GM19328 (cell line): ENCODE data around the gene GATA3.
"Not testable (repeated sequence)": the region's sequence is repeated elsewhere in the genome, so short reads cannot be mapped to it uniquely, and the experiment has no call there.

ENCODE experiments used
- ATAC-seq: cut with Tn5 transposase; IDR thresholded peaks from one replicate; pipeline ENCODE4 v1.9.1; 2021; ENCODE audit warnings: mild to moderate bottlenecking, moderate library complexity; ENCODE audit not compliant: unreplicated experiment

Gene GATA3

DNA sequence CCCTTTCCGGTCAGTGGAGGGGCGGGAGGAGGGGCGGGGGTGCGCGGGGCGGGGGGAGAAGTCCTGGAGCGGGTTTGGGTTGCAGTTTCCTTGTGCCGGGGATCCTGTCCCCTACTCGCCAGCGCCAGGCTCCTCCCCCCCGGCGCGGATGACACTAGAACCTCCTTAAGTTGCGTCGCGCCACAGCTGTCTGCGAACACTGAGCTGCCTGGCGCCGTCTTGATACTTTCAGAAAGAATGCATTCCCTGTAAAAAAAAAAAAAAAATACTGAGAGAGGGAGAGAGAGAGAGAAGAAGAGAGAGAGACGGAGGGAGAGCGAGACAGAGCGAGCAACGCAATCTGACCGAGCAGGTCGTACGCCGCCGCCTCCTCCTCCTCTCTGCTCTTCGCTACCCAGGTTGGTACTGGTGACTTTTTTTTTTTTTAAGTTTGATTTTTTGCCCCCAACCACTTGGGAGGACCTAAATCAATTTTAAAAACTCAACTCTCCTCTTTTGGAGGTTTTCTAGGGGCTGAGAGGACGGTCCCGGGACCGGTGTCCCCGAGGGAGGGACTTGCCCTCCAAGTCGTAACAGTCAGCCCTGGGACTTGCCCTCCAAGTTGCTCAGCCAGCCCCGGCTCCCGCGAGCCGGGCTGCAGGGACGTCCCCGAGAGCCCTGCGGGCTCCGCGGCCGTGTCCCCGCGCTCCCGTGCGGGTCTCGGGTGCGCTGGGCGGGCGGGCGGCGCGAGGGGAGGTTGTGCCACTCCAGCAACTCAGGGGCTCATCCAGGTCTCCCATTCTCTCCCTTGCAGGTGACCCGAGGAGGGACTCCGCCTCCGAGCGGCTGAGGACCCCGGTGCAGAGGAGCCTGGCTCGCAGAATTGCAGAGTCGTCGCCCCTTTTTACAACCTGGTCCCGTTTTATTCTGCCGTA lies at the start of gene GATA3:
TSS of gene GATA3 (plus strand) at position 195 of the 914 bp plus-strand sequence. CDS start 968 bp downstream, outside the sequence.
- ATAC-seq = peak; percentile 39

- no peak for ATAC-seq
These were observed 48.1 kb upstream of the GATA3 start for GRCh38 chr10:8006274-8006999.

GRCh38 chr10:8009031-8009430 lies 45.5 kb upstream of the GATA3 start:
- ATAC-seq = no peak

GRCh38 chr10:8013006-8013405 lies 41.5 kb upstream of the GATA3 start:
- no peak for ATAC-seq

DNA sequence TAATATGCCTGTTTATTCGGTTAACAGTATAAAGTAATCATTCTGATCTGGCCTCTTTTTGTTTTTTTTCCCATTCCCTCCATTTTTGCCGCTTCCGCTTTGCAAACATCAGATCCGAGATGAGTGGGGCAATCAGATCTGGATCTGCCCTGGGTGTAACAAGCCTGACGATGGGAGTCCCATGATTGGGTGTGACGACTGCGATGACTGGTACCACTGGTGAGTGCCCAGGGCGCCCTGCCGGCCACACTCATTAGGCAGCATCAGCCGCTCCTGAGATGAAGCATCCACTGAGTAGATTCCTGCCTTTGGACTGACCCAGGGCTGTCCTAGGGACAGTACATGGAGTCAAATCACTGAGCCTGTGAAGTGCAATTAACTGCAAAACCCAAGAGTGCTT lies 40.9 kb upstream of the GATA3 start:
- no peak for ATAC-seq

DNA sequence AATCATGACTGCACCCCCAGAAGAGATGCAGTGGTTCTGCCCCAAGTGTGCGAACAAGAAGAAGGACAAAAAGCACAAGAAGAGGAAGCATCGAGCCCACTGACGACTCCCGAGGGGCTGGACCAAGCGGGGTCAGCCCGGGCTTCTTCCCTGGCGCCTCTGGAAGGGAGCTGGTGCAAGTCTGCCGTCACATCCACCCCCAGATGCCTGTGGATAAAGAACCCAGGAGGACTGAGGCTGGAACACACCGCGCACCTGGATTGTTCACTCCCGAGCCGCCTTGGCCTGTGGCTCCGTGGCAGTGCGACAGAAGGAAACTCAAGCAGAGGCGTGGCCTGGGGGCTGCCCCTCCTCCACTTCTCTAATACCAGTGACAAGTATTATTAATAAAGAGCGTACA lies 39.8 kb upstream of the GATA3 start:
- ATAC-seq = no peak

- no peak for ATAC-seq
These were observed 37.2 kb upstream of the GATA3 start for GRCh38 chr10:8017277-8017676.

- no peak for ATAC-seq
These were observed 31.2 kb upstream of the GATA3 start for GRCh38 chr10:8023321-8023720.

GRCh38 chr10:8023851-8024250 lies 30.6 kb upstream of the GATA3 start:
- ATAC-seq = no peak

DNA sequence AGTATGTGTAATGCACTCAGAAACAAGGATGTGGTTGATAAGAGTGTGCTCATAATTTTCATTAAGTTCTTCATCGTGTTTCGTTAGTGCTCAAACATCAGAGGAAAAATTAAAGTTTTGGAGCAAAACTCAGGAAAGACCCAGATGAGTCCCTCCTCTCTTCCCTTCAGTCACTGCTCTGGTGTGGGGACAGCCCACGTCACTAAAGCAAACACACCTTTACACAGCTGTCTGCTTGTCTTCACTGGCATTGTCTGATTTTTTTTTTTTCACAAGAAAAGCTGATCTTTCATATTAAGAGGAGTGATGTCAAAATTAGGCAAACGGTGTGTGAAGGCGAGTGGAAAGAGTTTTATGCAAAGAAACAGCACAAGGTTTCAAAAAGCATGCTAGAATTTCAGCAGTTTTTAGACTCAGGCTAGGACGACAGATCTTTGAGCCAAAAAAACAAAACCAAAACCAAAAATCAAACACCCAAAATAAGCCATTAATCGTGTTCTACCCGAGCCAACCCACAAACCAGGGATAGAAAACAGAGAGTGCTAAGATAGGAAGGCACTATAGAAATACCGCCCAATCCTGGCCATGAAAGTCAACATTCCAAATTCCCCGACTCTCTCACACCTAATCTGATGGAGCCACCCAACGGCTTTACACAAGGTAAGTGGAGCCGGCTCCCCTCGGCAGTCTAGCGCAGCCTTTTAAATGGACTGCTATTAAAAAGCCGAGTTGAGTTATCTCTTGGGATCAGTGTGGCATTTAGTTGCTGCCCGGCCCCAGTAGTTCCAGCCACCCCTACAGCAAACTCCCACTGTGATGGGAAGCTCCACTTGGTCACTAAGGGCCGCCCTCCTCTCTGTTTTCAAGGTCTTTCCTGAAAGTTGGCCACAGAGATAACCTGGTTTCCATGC lies 27.9 kb upstream of the GATA3 start:
- no peak for ATAC-seq

GRCh38 chr10:8031211-8031610 lies 23.3 kb upstream of the GATA3 start:
- not testable (repeated sequence) for ATAC-seq

DNA sequence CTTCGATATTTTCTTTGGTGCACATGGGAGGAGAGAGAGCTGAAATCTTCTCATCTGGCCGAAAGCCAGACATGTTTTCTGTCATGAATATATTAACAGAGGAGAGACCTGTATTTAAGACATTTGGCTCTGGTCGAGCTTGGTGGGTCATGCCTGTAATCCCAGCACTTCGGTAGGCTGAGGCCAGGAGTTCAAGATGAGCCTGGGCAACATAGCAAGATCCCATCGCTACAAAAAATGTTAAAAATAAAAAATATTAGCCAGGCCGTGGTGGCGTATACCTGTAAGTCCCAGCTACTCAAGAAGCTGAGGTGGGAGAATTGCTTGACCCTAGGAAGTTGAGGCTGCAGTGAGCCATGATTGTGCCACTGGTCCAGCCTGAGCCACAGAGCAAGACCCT lies 21.9 kb upstream of the GATA3 start:
- ATAC-seq = no peak

DNA sequence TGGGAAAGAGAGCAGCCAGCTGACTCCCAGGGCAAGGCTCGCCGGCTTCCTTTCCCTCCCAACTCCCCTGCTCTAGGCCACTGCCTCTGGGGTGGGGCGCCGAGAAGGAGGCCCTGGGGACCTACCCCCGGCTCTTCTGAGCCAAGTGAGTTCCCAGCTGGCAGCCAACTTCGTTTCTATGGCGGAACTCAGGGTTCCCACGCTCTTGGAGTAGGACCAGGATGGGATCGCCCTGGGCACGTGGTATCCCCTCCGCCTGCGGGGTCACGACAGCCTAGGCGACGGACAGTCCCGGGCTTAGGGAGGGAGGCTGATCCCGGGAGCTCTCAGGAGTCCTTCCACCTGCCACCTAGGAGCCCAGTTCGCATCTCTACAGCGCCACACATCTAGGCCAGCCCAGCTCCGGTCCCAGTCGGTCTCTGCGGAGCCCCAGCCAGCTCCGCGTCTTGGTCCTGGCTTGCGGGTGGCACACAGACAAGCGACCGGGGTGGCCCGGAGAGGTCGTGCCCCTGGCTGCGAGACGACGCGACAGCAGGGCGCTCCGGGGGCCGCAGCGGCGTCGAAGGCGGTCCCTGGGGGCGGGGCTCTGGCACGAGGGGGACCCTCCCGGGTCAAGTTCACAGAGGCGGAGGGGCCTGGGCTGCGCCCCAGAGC lies 20.5 kb upstream of the GATA3 start:
- ATAC-seq = no peak

DNA sequence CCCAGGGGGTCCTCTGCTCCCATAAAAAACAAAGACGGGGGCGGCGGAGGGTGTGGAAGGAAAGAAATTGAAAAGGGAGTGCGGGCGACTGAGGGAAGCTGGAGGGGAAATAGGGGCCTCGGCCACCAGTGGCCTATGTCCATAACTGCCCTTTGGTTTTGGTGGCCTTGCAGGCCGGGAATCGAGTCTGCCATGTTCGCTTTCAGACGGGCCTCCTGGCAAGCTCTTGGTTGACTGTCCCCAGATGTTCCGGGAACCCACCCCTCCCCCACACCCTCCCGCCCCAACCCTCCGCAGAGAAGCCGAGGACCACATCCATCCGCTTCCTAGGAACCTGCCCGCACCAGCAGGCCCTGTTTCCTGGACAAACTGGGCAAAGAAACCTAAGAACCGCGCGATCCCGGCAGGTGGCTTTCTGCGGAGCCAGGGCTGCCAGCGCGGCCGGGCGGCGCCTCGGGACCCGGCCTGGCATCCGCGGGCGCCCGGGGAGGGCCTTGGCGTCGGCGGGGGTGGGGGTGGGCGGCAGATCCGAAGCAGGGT lies 20.0 kb upstream of the GATA3 start:
- ATAC-seq = no peak

DNA sequence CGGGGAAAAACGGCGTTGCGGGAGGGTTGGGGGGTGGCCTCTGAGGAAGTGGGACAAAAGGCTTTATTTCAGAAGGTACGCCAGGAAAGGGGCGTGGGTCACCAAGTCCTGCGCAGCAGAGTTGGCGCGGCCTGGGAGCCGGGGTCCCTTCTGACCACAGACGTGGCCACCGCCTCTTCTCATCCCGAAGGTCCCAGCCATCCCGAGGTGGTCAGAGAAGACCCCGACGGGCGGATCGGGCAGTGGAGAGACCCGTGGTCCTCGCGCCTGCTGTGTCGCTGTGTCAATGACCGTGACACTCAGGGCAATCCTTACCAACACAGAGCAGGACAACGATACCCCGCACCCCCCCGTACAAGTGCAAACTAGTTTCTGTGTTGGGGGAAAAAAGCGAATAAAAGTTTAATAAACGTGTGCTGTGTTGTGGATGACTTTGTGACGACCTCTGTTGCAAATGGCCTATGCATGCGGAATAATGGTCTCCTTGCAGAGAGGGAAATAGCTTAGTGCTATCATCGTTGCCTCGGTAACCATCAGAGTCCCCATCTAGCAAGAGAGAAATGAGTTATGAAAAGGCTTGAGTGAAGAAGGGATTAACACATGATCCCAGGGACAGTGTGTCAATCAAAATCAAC lies 19.4 kb upstream of the GATA3 start:
- no peak for ATAC-seq

- ATAC-seq = no peak
These were observed 18.6 kb upstream of the GATA3 start for GRCh38 chr10:8035641-8036470.

DNA sequence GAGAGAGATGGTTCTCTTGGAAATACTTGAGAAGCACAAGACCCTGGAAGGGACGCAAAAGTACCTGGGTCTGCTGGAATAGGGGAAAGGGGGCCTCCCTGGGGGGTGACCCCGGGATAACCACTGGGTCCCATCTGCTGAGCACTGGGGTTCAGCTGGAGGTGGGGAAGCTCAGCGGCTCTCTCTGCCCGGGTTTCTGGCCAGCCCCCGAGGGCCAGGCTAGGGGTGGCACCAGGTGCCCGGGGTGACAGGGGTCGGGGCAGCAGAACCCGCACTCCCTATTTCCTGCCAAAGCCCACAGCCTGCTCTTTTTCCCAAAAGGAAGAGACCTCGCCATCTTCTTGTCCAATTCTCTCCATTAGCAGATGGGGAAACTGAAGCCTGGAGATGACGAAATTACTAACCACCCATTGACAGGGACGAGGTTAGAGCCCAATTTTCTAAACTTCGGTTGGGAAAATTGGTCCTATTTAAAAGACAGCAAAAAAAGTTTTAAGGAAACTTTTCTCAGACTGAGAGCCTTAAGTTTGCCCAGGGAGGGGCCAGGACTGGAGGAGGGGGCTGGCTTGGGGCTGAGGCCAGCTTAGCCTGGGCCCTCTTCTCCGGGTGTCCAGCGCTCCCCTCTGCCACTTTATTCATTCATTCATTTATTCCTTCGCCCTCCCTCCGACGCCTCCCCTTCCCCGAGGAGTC lies 17.8 kb upstream of the GATA3 start:
- ATAC-seq = no peak

DNA sequence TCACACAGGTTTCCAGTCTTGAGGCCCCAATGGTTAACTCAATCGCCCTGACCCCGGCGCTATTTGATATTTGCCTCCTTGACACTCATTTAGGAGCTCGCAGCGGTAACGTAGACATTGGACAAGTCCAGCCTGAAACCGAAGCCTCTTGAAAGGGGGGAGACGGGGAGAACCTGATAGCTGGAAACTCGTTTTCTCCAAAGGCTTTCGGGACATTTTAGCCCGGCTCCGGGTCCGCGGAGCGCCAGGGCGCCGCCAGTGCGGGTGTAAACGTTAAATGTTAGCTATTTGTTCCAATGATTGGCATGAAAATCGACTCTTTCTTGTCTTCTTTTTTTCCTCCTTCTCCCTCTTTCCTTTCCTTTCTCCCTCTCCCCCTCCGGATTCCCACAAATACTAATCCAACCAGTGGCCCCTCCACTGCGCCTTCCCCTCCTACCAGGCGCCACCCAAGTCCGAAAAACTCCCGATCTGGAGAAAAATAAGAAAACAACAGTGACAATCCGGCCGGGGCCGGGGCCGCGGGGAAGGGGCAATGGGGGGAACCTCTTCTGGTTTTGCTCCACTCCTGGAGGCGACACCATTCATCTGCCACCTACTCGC lies 17.2 kb upstream of the GATA3 start:
- no peak for ATAC-seq
